Measurements from ENCODE around the gene GGNBP2.

The GGNBP2 gene

DNA sequence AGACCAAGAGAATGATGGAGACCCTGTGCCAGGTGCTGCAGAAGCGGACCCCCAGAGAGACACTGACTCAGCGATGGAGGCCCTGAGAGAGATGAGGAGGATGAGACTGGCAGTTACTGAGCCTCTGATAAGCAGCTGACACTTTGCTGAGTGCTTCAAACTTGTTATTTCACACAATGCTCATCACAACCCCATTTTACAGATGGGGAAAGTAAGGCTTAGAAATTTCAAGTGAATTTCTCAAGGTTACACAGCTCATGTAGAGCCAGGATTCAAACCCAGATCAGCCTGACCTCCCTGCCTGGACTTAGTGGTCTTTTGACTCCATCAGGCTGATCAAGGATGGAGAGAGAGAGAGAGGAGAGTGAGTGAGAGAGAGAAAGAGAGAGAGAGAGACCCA is 83.9 kb downstream of the GGNBP2 start:
- no peak for TF ChIP-seq CTCF (conservative IDR thresholded peaks at IDR 0.05)
- no peak overlapping the region; the same call in 1 of the 2 replicates for H3K27ac ChIP-seq

DNA sequence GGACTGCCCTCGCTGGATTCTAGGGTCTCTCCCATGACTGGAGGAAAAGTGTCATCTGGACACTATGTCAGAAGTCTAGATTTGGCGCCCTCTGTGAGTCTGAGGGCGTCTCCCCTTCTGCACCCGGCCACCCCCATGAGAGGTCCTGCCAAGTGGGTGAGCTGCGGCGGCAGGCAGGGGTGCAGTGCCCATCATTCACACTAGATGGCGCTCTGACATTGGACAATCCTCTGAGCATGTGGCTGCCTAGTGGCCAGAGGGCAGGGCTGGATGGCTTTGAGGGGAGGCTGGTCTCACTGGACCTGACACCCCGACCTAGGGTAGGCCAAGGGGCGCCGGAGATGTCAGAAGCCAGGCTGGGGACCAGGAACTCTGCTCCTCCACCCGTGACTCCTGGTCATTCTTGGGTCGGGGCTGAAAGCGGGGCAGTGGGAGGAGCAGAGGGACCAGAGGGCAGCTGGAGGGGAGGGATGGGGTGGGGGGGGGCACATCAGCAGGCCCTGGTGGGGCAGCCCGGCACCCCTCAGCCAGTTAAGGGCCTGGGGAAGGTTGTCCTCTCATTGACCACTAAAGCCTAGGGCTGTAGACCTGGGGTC is 84.6 kb downstream of the GGNBP2 start:
- peak; percentile 100 for TF ChIP-seq CTCF (conservative IDR thresholded peaks at IDR 0.05)
- peak overlapping the region; percentile 11; the same call in 1 of the 2 replicates for H3K27ac ChIP-seq

DNA sequence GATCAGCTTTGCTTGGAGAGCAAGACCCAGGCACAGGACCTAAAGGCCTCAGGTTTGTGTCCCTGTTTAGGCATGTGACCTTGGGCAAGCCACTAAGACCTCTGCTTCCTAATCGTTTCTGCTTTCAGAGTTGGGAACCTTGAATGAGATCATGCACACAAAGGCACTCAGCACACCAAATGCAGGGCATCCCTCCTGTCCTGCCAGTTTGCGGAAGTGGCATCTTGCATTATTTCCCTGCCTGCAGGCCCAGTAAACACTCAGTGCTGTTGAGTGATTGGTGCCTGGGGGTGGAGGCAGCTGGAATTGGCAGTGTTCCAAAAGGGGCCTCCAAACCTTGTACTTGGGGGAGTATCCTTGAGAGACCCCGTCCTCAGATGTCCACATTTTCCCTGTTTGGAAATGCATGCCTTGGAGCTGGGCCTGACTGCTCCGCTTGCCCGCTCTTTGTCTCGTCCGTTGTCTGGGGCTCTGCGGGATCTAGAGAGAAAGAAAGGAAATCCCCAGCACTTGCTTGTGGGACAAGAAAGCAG is 85.3 kb downstream of the GGNBP2 start:
- TF ChIP-seq CTCF (conservative IDR thresholded peaks at IDR 0.05): no peak
- H3K27ac ChIP-seq: no peak overlapping the region; the same call in 1 of the 2 replicates

- no peak for TF ChIP-seq CTCF (conservative IDR thresholded peaks at IDR 0.05)
- no peak overlapping the region for H3K27ac ChIP-seq
Measured at GRCh38 chr17:36631022-36631421, 86.3 kb downstream of the GGNBP2 start.

- no peak overlapping the region for H3K27ac ChIP-seq
Measured at GRCh38 chr17:36632916-36633771, 88.4 kb downstream of the GGNBP2 start.

More at GRCh38 chr17:36632916-36633771, 88.4 kb downstream of the GGNBP2 start:
- TF ChIP-seq CTCF (conservative IDR thresholded peaks at IDR 0.05): no peak
